Pancreas (tissue), 10 donors: ENCODE results near the gene CCDC150. TPM values are rescaled to one million over a fixed set of nuclear protein-coding genes. Genes with fewer than 3 reads are reported as not detected.
A peak's percentile ranks its signal among the peaks of the same experiment; 100 is the strongest.
"Not testable (repeated sequence)": the region's sequence is repeated elsewhere in the genome, so short reads cannot be mapped to it uniquely, and the experiment has no call there.

Experiments used
- ATAC-seq, 4 donors: fragments of 200-7000 bp; cut with Tn5 transposase; one replicate each; pipeline versions ENCODE4 v1.8.0 to v1.9.1; 2020; ENCODE audit warnings: mild to moderate bottlenecking in 4 of 4, moderate library complexity in 4 of 4
- DNase-seq, 6 donors: peaks; one replicate each; pipeline ENCODE4 v3.0.0-alpha.2; 2020
- FAIRE-seq: peaks from 2 replicates; lab custom pipeline; 2012; peaks lifted over from hg19 to GRCh38; lab: Jason Lieb, UNC
- H3K27ac ChIP-seq, 4 donors: fragments of 200-600 bp; sonication (generic); 1 replicate in 3 of 4; 2 replicates in 1 of 4; pipeline versions ENCODE4 v1.5.0 to v1.8.0; 2020
- H3K27me3 ChIP-seq, 4 donors: fragments of 200-600 bp; one replicate each; pipeline ENCODE4 v1.8.0; 2021
- H3K36me3 ChIP-seq, 3 donors: fragments of 200-600 bp; sonication (generic) in 1 of 3; one replicate each; pipeline versions ENCODE4 v1.5.0 to v1.8.0; 2020 to 2021
- H3K4me1 ChIP-seq, 3 donors: fragments of 200-600 bp; one replicate each; pipeline ENCODE4 v1.8.0; 2021
- H3K4me3 ChIP-seq, 4 donors: fragments of 200-600 bp; sonication (generic) in 2 of 4; one replicate each; pipeline versions ENCODE4 v1.5.0 to v1.8.0; 2020 to 2021
- H3K9me3 ChIP-seq, 4 donors: fragments of 200-600 bp; one replicate each; pipeline ENCODE4 v1.8.0; 2021
- WGBS, 2 donors: extraction: QIAGEN DNeasy Blood & Tissue Kit; methylation state at CpG; one replicate each; pipeline ENCODE4 v1.1.7; 2013; 5-methylcytosine and 5-hydroxymethylcytosine counted together
- intact Hi-C, 3 donors: fragments of 100-400 bp; cut with DNase I; formaldehyde crosslinking; loops; one replicate each; pipeline versions ENCODE4 v1.11.1 to v1.14.2; 2022
- polyA plus RNA-seq, 2 donors: library from polyadenylated mRNA; stranded (reverse); fragments of 200-250 nt; gene quantifications; one replicate each; pipeline ENCODE4 v1.2.3, GENCODE V29; 2013
- total RNA-seq, 6 donors: library from RNA; stranded (reverse); fragmentation: NEBNext Ultra II Directional in 4 of 6; extraction: Animal tissue kit (Norgen Biotek cat#: 25700) in 4 of 6; gene quantifications; one replicate each; pipeline versions ENCODE4 v1.2.1 to v1.2.4, GENCODE V29; 2021 to 2023
- TF ChIP-seq, protein P1 (sequence below), 4 donors: fragments of 200-600 bp; sonication (generic) in 3 of 4; IDR thresholded peaks; one replicate each; pipeline versions ENCODE4 v1.5.0 to v1.8.0; 2021; ENCODE audit warnings: antibody characterized with exemption in 4 of 4
- donor health status: healthy with polysubstance abuse.
- donor health status: DM: no; HTN: no; CAD: no; lungs with moderate emphysema.
- donor health status: DM: no; HTN: no; CAD: no.
- donor health status: control.
- donor health status: control.
- donor health status: Bipolar disorder and iron deficiency.
- donor health status: DM: yes; HTN: yes; CAD: no.
- donor health status: DM: no; HTN: no; CAD: no.
- donor health status: DM: no; HTN: no; CAD: no.
- donor health status: DM: yes; HTN: yes; CAD: no.

The CCDC150 gene
- total and polyA plus RNA-seq, 8 donors: 0.26 to 1.4 (median 0.60) TPM; not detected in 1

DNA sequence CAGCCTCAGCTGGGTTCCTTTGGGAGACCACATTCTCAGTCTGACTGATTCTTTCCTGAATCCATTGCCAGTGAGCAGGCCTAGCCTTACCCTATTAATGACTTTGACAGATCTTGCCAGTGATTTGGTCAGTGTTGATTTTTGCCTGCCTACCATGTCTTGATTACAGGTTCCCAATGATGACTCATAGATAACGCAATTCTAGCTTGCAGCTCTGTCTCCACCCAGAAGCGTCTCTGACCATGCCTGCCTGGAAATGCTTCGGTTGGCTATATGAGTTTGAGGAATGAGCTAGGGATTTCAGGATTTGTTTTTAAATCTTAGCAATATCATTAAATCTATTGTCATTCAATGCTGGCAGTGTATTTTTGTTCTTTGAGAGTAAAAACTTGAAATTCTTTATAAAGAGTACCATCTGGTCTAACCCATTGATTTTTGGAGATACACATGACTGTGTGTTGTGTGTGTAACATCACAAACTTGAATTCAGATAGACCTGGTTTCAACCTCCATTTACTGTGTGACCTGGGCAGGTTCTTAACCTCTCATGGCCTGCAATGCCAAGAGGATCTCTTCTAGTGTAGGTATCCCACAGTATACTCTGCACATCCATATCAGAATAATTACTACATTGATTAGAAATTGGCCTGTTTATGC lies 57.0 kb downstream of the CCDC150 start:
- FAIRE-seq (no peak), ATAC-seq (peak in 2 of 4 donors; percentile 38 to 74), DNase-seq (no peak)
- Histone ChIP-seq H3K4me3 (no peak overlapping the region), H3K27me3 (no peaks in the 10 kb centered on the region), H3K4me1 (peaks cover 0 to 3% (median 0%) of the 10 kb centered on the region in 3 donors), H3K27ac (no peak overlapping the region), H3K36me3 (no peaks in the 10 kb centered on the region), H3K9me3 (no peaks in the 10 kb centered on the region)
- 90 to 95% methylated on average over 3 of the region's 3 CpGs for WGBS, 2 donors
- TF ChIP-seq, protein P1, sequence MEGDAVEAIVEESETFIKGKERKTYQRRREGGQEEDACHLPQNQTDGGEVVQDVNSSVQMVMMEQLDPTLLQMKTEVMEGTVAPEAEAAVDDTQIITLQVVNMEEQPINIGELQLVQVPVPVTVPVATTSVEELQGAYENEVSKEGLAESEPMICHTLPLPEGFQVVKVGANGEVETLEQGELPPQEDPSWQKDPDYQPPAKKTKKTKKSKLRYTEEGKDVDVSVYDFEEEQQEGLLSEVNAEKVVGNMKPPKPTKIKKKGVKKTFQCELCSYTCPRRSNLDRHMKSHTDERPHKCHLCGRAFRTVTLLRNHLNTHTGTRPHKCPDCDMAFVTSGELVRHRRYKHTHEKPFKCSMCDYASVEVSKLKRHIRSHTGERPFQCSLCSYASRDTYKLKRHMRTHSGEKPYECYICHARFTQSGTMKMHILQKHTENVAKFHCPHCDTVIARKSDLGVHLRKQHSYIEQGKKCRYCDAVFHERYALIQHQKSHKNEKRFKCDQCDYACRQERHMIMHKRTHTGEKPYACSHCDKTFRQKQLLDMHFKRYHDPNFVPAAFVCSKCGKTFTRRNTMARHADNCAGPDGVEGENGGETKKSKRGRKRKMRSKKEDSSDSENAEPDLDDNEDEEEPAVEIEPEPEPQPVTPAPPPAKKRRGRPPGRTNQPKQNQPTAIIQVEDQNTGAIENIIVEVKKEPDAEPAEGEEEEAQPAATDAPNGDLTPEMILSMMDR (IDR thresholded peaks at IDR 0.05): no peak
- intact Hi-C loops: no loop called here

DNA sequence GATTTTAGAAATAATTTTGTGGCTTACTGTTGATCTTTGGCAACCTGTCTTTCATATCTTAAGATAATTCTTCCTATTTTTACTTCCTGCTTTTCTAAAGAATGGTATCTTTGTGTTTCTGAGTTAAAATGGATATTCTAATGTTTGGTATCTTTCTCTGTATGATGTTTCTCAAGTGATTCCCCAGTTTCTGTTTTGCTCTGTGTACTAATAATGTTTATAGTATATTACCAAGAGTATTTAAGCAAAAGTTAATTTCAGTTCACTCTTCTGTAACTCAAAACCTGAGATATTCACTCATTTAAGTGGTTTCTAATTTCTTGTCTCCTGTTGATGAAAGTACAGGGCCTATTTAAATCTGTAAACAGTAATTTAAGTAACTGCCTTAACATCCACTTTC lies 58.3 kb downstream of the CCDC150 start:
- no peak for DNase-seq
- H3K9me3 ChIP-seq: no peaks in the 10 kb centered on the region
- ATAC-seq: no peak
- no peak overlapping the region for H3K27ac ChIP-seq
- H3K4me1 ChIP-seq: peaks cover 0 to 3% (median 0%) of the 10 kb centered on the region in 3 donors
- TF ChIP-seq, protein P1 (IDR thresholded peaks at IDR 0.05): no peak
- no peaks in the 10 kb centered on the region for H3K27me3 ChIP-seq
- H3K4me3 ChIP-seq: no peak overlapping the region
- intact Hi-C loops: no loop called here
- FAIRE-seq: no peak
- H3K36me3 ChIP-seq: no peaks in the 10 kb centered on the region

DNA sequence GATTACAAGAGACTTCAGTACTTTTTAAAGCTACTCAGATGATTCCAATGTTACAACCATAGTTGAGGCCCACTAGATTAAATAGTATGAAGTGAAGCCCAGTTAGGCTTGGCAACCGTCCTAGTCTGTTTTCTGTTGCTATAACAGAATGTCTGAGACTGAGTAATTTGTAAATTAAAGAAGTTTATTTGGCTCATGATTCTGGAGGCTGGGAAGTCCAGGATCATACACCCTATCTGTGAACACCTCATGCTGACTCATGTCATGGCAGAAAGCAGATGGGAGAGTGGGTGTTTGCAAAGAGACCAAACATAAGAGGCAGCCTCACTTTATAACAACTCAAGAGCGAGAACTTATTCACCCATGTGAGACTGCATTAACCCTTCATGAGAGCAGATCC lies 63.1 kb downstream of the CCDC150 start:
- Histone ChIP-seq H3K27me3 (no peaks in the 10 kb centered on the region), H3K4me3 (no peak overlapping the region), H3K9me3 (no peaks in the 10 kb centered on the region), H3K27ac (no peak overlapping the region), H3K4me1 (peaks cover 0 to 3% (median 0%) of the 10 kb centered on the region in 3 donors), H3K36me3 (no peaks in the 10 kb centered on the region)
- intact Hi-C loops: no loop called here
- FAIRE-seq (no peak), ATAC-seq (no peak), DNase-seq (no peak)
- TF ChIP-seq, protein P1 (IDR thresholded peaks at IDR 0.05): no peak
- 80 to 86% methylated on average over 2 of the region's 2 CpGs for WGBS, 2 donors

DNA sequence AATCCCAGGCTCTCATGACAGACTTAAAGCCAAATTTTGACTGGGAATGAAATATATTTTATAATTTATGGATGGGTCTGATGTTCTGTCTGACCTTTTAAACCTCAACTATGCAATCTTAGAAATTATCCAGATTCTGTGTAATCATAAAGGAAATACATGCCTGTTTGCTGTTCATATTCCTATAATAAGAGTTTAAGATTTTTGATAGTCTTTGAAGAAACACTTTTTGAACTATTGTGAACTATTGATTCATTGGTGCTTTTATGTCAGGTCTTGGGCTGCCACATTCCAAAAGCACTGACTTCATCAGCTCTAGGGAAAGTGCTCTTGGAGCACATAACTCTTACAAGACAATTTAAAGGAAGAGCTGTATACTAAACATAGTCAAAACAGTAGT lies 64.2 kb downstream of the CCDC150 start:
- no peak for DNase-seq
- FAIRE-seq: no peak
- H3K36me3 ChIP-seq: no peaks in the 10 kb centered on the region

DNA sequence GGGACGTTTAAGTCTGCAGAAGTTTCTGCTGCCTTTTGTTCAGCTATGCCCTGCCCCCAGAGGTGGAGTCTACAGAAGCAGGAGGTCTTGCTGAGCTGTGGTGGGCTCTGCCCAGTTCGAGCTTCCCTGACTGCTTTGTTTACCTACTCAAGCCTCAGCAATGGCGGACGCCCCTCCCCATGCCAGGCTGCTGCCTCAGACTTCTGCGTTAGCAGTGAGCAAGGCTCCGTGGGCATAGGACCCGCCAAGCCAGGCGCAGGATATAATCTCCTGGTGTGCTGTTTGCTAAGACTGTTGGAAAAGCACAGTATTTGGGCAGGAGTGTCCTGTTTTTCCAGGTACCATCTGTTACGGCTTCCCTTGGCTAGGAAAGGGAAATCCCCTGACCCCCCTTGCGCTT lies 70.5 kb downstream of the CCDC150 start:
- H3K9me3 ChIP-seq, H3K36me3 ChIP-seq, FAIRE-seq, ATAC-seq, H3K4me1 ChIP-seq, H3K27me3 ChIP-seq, intact Hi-C loops, H3K27ac ChIP-seq, H3K4me3 ChIP-seq: not testable (repeated sequence)
- peak in 1 of 6 donors; percentile 52 for DNase-seq
- 88 to 90% methylated on average over 10 of the region's 10 CpGs for WGBS, 2 donors

More for the DNA sequence above, 64.2 kb downstream of the CCDC150 start:
- Histone ChIP-seq H3K9me3 (no peaks in the 10 kb centered on the region), H3K27ac (no peak overlapping the region), H3K4me3 (no peak overlapping the region), H3K27me3 (no peaks in the 10 kb centered on the region), H3K4me1 (peaks cover 0 to 3% (median 0%) of the 10 kb centered on the region in 3 donors)
- intact Hi-C loops: no loop called here
- ATAC-seq: no peak
- TF ChIP-seq, protein P1 (IDR thresholded peaks at IDR 0.05): no peak
